GM23248 (cell line): Measurements from ENCODE around the gene RBBP8NL.
A peak's percentile ranks its signal among the peaks of the same experiment; 100 is the strongest.

Experiments used
- EZH2 ChIP-seq: fragments of 200-600 bp; sonication (generic); IDR thresholded peaks from 2 replicates; pipeline ENCODE4 v1.6.1; 2018; ENCODE audit warnings: antibody characterized with exemption, mild to moderate bottlenecking; ENCODE audit not compliant: insufficient read depth, poor library complexity, severe bottlenecking
- EZH2phosphoT487 ChIP-seq: fragments of 200-600 bp; sonication (generic); IDR thresholded peaks from 2 replicates; pipeline ENCODE4 v1.6.1; 2018; ENCODE audit warnings: antibody characterized with exemption, moderate library complexity, mild to moderate bottlenecking, low read depth; ENCODE audit not compliant: insufficient read depth

GRCh38 chr20:62474604-62475026 lies 47.3 kb upstream of the RBBP8NL start:
- peak; percentile 97 for TF ChIP-seq EZH2
- TF ChIP-seq EZH2phosphoT487: peak; percentile 78; the same call in 1 of the 2 replicates
